SK-N-MC (cell line): Measurements from ENCODE around the gene TRPV2.
"Not testable (repeated sequence)": the region's sequence is repeated elsewhere in the genome, so short reads cannot be mapped to it uniquely, and the experiment has no call there.

ENCODE experiments used
- EZH2 ChIP-seq: fragments of 200-600 bp; sonication (generic); IDR thresholded peaks from one replicate; pipeline ENCODE4 v1.6.1; 2017; ENCODE audit warnings: antibody characterized with exemption
- POLR2AphosphoS5 ChIP-seq: IDR thresholded peaks from 2 replicates; pipeline ENCODE4 v1.6.1; 2012; ENCODE audit warnings: mild to moderate bottlenecking, low read depth, low read length, borderline replicate concordance

GRCh38 chr17:16452268-16452667 is 36.9 kb downstream of the TRPV2 start:
- not testable (repeated sequence) for TF ChIP-seq POLR2AphosphoS5, EZH2
